Measurements from ENCODE around the gene CCL19.
A peak's percentile ranks its signal among the peaks of the same experiment; 100 is the strongest.

CCL19 gene

GRCh38 chr9:34659592-34660253 is 31.4 kb downstream of the CCL19 start:
- DNase-seq = no peak

GRCh38 chr9:34658461-34658860 is 32.6 kb downstream of the CCL19 start:
- no peak for DNase-seq

- DNase-seq = no peak
Measured at GRCh38 chr9:34656992-34657391, 34.1 kb downstream of the CCL19 start.

GRCh38 chr9:34655394-34655793 is 35.7 kb downstream of the CCL19 start:
- DNase-seq = no peak

GRCh38 chr9:34654323-34655051 is 36.6 kb downstream of the CCL19 start:
- DNase-seq = no peak

GRCh38 chr9:34653151-34654072 is 37.7 kb downstream of the CCL19 start:
- DNase-seq = no peak

GRCh38 chr9:34652602-34653000 is 38.5 kb downstream of the CCL19 start:
- no peak for DNase-seq

- DNase-seq = peak; percentile 69 to 74
Measured at GRCh38 chr9:34651876-34652601, 39.0 kb downstream of the CCL19 start, which contains the start of gene IL11RA. IL11RA (plus strand) TSS chr9:34652185; CDS start chr9:34655218, 3,033 bp downstream.

GRCh38 chr9:34651321-34651720 is 39.8 kb downstream of the CCL19 start:
- DNase-seq = no peak

- no peak for DNase-seq
Measured at GRCh38 chr9:34650816-34651215, 40.3 kb downstream of the CCL19 start.

GRCh38 chr9:34648673-34649072 is 42.4 kb downstream of the CCL19 start:
- DNase-seq = no peak

GRCh38 chr9:34647651-34648050 is 43.4 kb downstream of the CCL19 start:
- no peak for DNase-seq

- no peak for DNase-seq
Measured at GRCh38 chr9:34647084-34647403, 44.0 kb downstream of the CCL19 start.

- peak; percentile 99 for DNase-seq
Measured at GRCh38 chr9:34646211-34647083, 44.6 kb downstream of the CCL19 start, which contains the start of gene GALT. GALT (plus strand) TSS chr9:34646675; CDS start chr9:34646705, 30 bp downstream.

- DNase-seq = no peak
Measured at GRCh38 chr9:34644766-34645314, 46.2 kb downstream of the CCL19 start.

- DNase-seq = no peak
Measured at GRCh38 chr9:34642679-34643078, 48.4 kb downstream of the CCL19 start.
